Skin of body (tissue), 1 donor: Measurements from ENCODE around the gene SLC5A7. TPM values are rescaled to one million over a fixed set of nuclear protein-coding genes. Genes with fewer than 3 reads are reported as not detected.

ENCODE experiments used
- total RNA-seq: library from RNA; depleted of rRNA; stranded (reverse); fragments of >200 nt; gene quantifications from one replicate; pipeline ENCODE4 v1.2.3, GENCODE V29; 2014

The SLC5A7 gene
- total RNA-seq, 1 donor from 2014 or later, result 0.10 TPM

Other genes with a start within 250 kb of the SLC5A7 start
- gene RGPD4, start 159.6 kb upstream of the SLC5A7 start, total RNA-seq, result not detected